ENCODE measurements around the gene GTPBP3. TPM values are rescaled to one million over a fixed set of nuclear protein-coding genes. Genes with fewer than 3 reads are reported as not detected.

GTPBP3 gene
- total and polyA plus RNA-seq, 9 of the 15 experiments (the other 6 are each of a cell fraction or from before 2014, with no cell fraction given) = 4.9 to 124 (median 22.6) TPM

DNA sequence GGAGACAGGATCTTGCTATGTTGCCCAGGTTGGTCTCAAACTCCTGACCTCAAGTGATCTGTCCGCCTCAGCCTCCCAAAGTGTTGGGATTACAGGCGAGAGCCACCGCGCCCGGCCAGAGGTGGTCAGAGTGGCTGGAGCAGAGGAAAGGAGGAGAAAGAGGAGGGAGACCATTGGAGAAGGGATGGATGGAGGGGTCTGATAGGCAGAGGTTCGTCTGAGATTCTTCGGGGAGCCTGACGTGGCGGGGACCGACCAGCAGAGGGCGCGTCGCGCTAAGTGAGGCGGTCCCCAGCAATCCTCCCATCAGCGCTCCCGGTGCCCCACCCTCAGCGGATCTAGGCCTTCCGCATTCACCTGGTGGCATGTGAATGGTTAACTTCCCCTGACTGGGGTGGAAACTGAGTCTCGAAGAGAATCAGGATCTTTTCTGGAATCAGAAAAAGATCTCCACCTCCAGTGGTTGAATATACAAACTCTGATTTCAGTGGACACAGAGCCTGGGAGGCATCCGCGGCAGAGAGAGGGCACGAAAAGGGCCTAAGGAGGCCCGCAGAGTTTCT, 8.8 kb downstream of the GTPBP3 start (continued):
- TF ChIP-seq, protein P1, sequence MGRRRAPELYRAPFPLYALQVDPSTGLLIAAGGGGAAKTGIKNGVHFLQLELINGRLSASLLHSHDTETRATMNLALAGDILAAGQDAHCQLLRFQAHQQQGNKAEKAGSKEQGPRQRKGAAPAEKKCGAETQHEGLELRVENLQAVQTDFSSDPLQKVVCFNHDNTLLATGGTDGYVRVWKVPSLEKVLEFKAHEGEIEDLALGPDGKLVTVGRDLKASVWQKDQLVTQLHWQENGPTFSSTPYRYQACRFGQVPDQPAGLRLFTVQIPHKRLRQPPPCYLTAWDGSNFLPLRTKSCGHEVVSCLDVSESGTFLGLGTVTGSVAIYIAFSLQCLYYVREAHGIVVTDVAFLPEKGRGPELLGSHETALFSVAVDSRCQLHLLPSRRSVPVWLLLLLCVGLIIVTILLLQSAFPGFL (CRISPR knock-in tag; IDR thresholded peaks at IDR 0.05) = no peak
- no peak for TF ChIP-seq ATF1 (CRISPR knock-in tag; IDR thresholded peaks at IDR 0.05)
- no peak for TF ChIP-seq ATF1 (tag; IDR thresholded peaks at IDR 0.05)
- TF ChIP-seq SMC3 (conservative IDR thresholded peaks at IDR 0.05; ENCODE audit: insufficient read depth, low read depth, low read length) = peak; percentile 85
- no peak for TF ChIP-seq NFE2 (IDR thresholded peaks at IDR 0.05; ENCODE audit: low read depth)
- no peak for TF ChIP-seq PPARD (CRISPR knock-in tag; IDR thresholded peaks at IDR 0.05)
- no peak for TF ChIP-seq ASH1L (IDR thresholded peaks at IDR 0.05; ENCODE audit: borderline replicate concordance, low read depth, partially characterized antibody)
- TF ChIP-seq, protein P2, sequence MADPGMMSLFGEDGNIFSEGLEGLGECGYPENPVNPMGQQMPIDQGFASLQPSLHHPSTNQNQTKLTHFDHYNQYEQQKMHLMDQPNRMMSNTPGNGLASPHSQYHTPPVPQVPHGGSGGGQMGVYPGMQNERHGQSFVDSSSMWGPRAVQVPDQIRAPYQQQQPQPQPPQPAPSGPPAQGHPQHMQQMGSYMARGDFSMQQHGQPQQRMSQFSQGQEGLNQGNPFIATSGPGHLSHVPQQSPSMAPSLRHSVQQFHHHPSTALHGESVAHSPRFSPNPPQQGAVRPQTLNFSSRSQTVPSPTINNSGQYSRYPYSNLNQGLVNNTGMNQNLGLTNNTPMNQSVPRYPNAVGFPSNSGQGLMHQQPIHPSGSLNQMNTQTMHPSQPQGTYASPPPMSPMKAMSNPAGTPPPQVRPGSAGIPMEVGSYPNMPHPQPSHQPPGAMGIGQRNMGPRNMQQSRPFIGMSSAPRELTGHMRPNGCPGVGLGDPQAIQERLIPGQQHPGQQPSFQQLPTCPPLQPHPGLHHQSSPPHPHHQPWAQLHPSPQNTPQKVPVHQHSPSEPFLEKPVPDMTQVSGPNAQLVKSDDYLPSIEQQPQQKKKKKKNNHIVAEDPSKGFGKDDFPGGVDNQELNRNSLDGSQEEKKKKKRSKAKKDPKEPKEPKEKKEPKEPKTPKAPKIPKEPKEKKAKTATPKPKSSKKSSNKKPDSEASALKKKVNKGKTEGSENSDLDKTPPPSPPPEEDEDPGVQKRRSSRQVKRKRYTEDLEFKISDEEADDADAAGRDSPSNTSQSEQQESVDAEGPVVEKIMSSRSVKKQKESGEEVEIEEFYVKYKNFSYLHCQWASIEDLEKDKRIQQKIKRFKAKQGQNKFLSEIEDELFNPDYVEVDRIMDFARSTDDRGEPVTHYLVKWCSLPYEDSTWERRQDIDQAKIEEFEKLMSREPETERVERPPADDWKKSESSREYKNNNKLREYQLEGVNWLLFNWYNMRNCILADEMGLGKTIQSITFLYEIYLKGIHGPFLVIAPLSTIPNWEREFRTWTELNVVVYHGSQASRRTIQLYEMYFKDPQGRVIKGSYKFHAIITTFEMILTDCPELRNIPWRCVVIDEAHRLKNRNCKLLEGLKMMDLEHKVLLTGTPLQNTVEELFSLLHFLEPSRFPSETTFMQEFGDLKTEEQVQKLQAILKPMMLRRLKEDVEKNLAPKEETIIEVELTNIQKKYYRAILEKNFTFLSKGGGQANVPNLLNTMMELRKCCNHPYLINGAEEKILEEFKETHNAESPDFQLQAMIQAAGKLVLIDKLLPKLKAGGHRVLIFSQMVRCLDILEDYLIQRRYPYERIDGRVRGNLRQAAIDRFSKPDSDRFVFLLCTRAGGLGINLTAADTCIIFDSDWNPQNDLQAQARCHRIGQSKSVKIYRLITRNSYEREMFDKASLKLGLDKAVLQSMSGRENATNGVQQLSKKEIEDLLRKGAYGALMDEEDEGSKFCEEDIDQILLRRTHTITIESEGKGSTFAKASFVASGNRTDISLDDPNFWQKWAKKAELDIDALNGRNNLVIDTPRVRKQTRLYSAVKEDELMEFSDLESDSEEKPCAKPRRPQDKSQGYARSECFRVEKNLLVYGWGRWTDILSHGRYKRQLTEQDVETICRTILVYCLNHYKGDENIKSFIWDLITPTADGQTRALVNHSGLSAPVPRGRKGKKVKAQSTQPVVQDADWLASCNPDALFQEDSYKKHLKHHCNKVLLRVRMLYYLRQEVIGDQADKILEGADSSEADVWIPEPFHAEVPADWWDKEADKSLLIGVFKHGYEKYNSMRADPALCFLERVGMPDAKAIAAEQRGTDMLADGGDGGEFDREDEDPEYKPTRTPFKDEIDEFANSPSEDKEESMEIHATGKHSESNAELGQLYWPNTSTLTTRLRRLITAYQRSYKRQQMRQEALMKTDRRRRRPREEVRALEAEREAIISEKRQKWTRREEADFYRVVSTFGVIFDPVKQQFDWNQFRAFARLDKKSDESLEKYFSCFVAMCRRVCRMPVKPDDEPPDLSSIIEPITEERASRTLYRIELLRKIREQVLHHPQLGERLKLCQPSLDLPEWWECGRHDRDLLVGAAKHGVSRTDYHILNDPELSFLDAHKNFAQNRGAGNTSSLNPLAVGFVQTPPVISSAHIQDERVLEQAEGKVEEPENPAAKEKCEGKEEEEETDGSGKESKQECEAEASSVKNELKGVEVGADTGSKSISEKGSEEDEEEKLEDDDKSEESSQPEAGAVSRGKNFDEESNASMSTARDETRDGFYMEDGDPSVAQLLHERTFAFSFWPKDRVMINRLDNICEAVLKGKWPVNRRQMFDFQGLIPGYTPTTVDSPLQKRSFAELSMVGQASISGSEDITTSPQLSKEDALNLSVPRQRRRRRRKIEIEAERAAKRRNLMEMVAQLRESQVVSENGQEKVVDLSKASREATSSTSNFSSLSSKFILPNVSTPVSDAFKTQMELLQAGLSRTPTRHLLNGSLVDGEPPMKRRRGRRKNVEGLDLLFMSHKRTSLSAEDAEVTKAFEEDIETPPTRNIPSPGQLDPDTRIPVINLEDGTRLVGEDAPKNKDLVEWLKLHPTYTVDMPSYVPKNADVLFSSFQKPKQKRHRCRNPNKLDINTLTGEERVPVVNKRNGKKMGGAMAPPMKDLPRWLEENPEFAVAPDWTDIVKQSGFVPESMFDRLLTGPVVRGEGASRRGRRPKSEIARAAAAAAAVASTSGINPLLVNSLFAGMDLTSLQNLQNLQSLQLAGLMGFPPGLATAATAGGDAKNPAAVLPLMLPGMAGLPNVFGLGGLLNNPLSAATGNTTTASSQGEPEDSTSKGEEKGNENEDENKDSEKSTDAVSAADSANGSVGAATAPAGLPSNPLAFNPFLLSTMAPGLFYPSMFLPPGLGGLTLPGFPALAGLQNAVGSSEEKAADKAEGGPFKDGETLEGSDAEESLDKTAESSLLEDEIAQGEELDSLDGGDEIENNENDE (IDR thresholded peaks at IDR 0.05; ENCODE audit: low read depth, low read length) = no peak
- no peak for TF ChIP-seq KLF1 (tag; IDR thresholded peaks at IDR 0.05)
- TF ChIP-seq ETS2 (tag; IDR thresholded peaks at IDR 0.05; ENCODE audit: borderline replicate concordance, poor library complexity, severe bottlenecking) = no peak
- no peak for TF ChIP-seq PHTF2 (CRISPR knock-in tag; IDR thresholded peaks at IDR 0.05)
- no peak for TF ChIP-seq NR1H2 (CRISPR knock-in tag; IDR thresholded peaks at IDR 0.05)
- TF ChIP-seq MAZ (CRISPR knock-in tag; conservative IDR thresholded peaks at IDR 0.05 in 1 of 2, IDR thresholded peaks at IDR 0.05 in 1 of 2) = peak; percentile 71 to 96
- no peak for TF ChIP-seq ZNF764 (CRISPR knock-in tag; IDR thresholded peaks at IDR 0.05; ENCODE audit: low read depth)
- TF ChIP-seq JUN (IDR thresholded peaks at IDR 0.05; ENCODE audit: borderline replicate concordance, low read depth, low read length) = no peak
- no peak for TF ChIP-seq JUN (CRISPR knock-in tag; IDR thresholded peaks at IDR 0.05; ENCODE audit: borderline replicate concordance)
- TF ChIP-seq TEAD4 (IDR thresholded peaks at IDR 0.05; ENCODE audit: low read length) = no peak
- TF ChIP-seq TEAD4 (CRISPR knock-in tag; IDR thresholded peaks at IDR 0.05; ENCODE audit: borderline replicate concordance) = no peak
